RPMI8226 (cell line): Measurements from ENCODE around the gene PPP1R12B.

Source experiments
- DNase-seq: peaks from one replicate; pipeline ENCODE4 v3.0.0-alpha.2; 2015

Gene PPP1R12B, protein sequence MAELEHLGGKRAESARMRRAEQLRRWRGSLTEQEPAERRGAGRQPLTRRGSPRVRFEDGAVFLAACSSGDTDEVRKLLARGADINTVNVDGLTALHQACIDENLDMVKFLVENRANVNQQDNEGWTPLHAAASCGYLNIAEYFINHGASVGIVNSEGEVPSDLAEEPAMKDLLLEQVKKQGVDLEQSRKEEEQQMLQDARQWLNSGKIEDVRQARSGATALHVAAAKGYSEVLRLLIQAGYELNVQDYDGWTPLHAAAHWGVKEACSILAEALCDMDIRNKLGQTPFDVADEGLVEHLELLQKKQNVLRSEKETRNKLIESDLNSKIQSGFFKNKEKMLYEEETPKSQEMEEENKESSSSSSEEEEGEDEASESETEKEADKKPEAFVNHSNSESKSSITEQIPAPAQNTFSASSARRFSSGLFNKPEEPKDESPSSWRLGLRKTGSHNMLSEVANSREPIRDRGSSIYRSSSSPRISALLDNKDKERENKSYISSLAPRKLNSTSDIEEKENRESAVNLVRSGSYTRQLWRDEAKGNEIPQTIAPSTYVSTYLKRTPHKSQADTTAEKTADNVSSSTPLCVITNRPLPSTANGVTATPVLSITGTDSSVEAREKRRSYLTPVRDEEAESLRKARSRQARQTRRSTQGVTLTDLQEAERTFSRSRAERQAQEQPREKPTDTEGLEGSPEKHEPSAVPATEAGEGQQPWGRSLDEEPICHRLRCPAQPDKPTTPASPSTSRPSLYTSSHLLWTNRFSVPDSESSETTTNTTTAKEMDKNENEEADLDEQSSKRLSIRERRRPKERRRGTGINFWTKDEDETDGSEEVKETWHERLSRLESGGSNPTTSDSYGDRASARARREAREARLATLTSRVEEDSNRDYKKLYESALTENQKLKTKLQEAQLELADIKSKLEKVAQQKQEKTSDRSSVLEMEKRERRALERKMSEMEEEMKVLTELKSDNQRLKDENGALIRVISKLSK

DNA sequence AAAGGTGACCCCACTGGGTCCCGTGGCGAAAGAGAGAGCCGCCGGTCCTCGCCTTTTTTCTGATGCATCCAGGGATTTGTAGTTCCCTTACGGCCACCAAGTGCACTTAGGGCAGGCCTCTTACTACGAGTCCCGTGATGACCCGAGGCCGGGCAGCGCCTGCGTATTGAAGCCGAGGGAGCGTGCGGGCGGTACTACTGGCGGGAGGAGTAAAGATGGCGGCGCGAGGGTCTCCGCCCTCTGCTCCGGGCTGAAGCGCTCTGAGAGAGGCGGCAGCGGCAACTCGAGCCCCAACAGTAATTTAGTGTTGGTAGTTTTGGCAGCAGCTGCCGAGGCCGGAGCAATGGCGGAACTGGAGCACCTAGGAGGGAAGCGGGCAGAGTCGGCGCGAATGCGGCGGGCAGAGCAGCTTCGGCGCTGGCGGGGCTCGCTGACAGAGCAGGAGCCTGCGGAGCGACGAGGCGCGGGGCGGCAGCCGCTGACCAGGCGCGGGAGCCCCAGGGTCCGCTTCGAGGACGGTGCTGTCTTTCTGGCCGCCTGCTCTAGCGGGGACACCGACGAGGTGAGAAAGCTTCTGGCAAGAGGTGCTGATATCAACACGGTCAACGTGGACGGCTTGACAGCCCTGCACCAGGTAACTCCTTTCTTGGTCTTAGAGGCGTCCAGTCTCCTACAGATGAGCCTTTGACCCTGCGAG is at the start of gene PPP1R12B:
PPP1R12B (plus strand) TSS at position 191 of the 697 bp plus-strand sequence; CDS start at position 344, 153 bp downstream.
- peak; percentile 99 for DNase-seq

DNA sequence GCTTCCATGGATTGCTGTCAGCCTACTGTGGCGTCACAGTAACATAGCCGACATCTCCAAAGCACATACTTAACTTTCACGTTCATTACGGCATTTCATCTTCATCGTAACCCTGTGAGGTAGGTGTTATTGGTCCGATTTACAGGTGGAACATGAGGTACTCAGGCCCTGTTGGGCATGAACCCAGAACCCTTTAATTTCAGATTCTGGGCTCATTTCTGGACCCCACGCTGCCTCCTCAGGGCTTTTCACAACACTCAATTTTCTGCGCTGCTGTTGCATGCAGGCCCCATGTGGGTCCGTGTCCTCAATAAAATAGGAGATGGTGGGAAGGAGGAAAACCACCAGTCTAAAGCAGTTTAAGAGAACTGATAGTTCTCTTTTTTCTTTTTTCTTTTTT is 46.3 kb upstream of the PPP1R12B start:
- no peak for DNase-seq

- DNase-seq: no peak
Observed at GRCh38 chr1:202304375-202304774, 44.1 kb upstream of the PPP1R12B start.

- DNase-seq: no peak
Observed at GRCh38 chr1:202305168-202305567, 43.3 kb upstream of the PPP1R12B start.

GRCh38 chr1:202306535-202307345 is 41.8 kb upstream of the PPP1R12B start:
- no peak for DNase-seq

DNA sequence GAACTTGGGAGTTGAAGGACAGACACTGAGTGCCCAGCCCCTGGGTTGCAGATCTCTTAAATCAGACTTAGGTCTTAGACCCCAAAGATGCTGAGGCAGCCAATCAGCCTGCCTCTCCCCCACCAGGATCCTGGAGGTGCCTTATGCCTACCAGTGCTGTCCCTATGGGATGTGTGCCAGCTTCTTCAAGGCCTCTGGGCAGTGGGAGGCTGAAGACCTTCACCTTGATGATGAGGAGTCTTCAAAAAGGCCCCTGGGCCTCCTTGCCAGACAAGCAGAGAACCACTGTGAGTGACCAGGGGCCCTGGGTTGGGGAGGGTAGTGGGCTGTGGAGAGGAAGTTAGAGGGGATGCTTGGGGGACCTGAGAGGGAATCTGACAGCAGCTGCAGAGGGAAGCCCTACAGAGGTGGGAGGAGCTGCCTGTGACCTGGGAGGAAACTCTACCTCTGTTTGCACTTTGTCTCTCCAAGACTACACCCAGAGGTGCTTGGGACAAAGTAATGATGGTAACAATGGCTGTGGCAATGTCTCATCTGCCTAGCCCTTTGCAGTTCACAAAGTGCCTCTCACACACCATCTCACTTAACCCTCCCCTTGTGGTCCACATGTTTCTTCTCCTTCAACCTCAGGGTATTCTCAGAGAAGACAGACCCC is 38.3 kb upstream of the PPP1R12B start:
- DNase-seq: peak; percentile 14

GRCh38 chr1:202310746-202311145 is 37.8 kb upstream of the PPP1R12B start:
- DNase-seq: peak; percentile 65

DNA sequence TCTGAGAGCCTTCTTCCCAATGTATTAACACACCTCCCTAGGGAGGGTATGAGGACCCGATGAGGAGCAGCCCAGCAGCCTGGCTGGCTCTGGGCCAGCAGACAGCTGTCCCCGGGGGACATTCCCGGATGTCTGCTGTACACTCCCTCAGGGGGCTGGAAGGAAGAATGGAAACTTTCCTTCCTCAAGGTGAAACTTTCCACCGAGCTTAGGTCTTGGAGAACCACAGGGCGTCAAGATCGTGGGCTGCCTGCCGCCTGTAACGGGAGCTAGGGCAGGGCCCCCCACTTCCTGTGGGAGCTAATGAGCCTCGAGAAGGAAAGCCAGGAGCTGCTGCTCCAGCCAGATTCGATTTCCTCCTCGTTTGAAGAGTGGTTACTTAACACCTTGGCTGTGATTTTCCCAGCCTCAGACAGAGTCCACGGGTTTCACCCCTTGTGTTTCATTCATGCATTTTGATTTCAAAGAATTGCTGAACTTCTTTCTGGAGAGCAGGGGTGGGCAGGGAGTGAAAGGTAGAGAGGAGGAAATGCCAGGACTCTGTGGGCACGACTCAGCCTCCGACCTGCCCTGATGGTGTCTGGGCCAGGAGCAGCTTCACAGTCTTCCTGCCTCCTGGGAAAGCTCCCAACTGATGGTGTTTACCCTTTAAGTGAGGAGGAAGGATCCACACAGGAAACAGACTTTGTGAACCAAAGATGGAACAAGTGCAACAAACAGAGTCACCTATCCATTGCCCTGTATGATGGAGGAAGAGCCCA is 36.4 kb upstream of the PPP1R12B start:
- no peak for DNase-seq

DNA sequence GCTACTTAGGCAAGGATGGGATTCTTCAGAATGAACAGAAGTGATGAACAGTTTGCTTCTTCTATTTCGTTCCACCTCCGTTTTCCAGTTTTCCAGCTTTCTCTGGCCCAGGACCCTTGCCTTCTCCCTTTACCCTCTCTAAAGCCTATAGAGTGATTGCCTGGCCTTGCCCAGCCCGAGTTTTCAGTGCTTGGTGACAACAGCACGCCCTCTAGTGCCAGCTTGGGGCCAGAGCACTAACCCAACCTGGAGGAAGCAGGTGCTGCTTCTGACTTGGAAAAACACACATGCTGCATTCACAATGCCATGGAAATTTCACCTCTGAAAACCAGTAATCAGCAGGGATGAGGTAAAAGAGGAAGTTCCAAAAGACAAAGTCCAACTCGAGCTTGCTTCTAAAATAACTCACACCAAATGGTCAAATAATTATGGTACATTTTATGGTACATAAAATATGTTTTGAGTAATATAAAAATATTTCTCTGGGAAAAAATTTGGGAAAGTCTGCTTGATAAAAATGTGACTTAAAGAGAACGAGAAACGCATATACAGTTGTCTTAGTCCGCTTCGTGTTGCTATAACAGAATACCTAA is 32.8 kb upstream of the PPP1R12B start:
- peak; percentile 87 for DNase-seq

DNA sequence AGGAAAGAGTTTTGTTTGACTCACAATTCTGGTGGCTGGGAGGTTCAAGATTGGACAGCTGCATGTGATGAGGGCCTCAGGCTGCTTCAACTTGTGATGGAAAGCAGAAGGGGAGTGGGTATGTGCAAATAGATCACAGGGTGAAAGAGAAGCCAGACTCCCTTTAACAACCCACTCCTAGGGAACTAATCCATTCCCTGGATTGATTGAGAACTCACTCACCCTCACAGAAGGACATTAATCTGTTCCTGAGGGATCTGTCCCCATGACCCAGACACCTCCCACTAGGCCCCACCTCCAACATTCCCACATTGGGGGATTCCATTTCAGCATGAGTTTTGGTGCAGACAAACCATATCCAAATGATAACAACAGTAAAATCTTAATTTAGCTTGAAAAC is 32.3 kb upstream of the PPP1R12B start:
- DNase-seq: no peak

DNA sequence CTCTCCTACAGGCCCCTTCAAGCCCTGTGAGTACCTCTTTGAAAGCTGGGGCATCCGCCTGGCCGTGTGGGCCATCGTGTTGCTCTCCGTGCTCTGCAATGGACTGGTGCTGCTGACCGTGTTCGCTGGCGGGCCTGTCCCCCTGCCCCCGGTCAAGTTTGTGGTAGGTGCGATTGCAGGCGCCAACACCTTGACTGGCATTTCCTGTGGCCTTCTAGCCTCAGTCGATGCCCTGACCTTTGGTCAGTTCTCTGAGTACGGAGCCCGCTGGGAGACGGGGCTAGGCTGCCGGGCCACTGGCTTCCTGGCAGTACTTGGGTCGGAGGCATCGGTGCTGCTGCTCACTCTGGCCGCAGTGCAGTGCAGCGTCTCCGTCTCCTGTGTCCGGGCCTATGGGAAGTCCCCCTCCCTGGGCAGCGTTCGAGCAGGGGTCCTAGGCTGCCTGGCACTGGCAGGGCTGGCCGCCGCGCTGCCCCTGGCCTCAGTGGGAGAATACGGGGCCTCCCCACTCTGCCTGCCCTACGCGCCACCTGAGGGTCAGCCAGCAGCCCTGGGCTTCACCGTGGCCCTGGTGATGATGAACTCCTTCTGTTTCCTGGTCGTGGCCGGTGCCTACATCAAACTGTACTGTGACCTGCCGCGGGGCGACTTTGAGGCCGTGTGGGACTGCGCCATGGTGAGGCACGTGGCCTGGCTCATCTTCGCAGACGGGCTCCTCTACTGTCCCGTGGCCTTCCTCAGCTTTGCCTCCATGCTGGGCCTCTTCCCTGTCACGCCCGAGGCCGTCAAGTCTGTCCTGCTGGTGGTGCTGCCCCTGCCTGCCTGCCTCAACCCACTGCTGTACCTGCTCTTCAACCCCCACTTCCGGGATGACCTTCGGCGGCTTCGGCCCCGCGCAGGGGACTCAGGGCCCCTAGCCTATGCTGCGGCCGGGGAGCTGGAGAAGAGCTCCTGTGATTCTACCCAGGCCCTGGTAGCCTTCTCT is 30.3 kb upstream of the PPP1R12B start:
- no peak for DNase-seq

DNA sequence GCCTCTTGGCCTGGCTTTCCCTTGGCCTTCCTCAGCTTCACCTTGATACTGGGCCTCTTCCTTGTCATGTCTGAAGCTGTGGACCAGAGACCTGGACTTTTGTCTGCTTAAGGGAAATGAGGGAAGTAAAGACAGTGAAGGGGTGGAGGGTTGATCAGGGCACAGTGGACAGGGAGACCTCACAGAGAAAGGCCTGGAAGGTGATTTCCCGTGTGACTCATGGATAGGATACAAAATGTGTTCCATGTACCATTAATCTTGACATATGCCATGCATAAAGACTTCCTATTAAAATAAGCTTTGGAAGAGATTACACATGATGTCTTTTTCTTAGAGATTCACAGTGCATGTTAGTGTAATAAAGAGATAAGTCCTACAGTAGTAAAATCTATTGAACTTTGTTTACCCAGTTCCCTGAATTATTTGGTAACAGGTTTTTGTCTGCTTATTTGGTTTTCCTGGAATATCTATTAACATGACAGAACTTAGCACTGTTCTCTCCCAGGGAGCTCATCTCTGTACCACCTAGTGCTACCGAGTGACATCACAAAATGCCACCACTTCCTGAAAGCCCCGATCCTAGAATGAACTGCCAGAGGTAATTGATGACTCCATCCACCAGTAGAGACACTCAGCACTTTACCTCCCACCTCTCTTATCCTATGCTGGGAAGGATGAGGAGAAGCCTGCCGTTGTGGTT is 29.0 kb upstream of the PPP1R12B start:
- DNase-seq: no peak

DNA sequence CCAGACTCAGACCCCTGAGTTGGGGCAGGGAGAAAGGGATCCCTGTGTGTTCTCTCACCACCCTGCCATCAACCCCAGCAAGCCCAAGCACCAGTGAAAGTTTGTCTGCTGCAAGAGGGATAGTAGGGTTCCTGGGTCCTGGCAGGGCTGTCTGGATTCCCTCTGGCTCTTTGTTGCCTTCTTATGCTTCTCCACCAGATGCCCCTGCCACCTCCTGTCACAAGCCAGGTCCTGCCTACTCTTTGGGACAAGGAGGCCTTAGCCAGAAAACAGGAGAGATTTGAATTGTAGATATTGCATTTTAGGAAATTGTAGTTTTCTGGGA is 28.5 kb upstream of the PPP1R12B start:
- no peak for DNase-seq

GRCh38 chr1:202323731-202324130 is 24.8 kb upstream of the PPP1R12B start:
- no peak for DNase-seq

GRCh38 chr1:202324646-202325045 is 23.9 kb upstream of the PPP1R12B start:
- DNase-seq: no peak

- DNase-seq: no peak
Observed at GRCh38 chr1:202329891-202330290, 18.6 kb upstream of the PPP1R12B start.

DNA sequence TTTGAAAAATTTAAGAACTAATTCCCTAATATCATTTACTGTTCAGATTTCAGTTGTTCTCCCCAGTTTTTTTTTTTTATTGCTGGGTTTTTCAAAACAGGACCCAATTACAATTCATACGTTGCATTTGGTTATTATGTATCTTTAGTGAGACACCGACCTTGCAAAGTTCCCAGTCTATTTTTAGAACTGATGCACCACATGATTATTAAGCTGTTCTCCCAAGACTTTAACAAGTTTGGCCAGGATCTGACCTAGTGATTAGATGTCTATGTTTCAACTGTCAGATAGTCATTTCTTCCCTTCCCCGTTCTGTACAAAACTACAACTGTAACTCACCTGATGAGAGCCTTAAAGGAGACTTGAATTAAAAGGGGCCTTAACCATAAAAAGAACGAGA is 14.6 kb upstream of the PPP1R12B start:
- no peak for DNase-seq

GRCh38 chr1:202343652-202344349 is 4.7 kb upstream of the PPP1R12B start:
- peak; percentile 72 for DNase-seq
